PC-3 (cell line): ENCODE data around the gene RBM20. TPM values are rescaled to one million over a fixed set of nuclear protein-coding genes. Genes with fewer than 3 reads are reported as not detected.

ENCODE experiments used
- ATAC-seq: fragments of 200-7000 bp; cut with Tn5 transposase; 2 replicates; pipeline ENCODE4 v1.9.1; 2020; ENCODE audit warnings: mild to moderate bottlenecking, moderate library complexity
- BruUV-seq: library from RNA; stranded (reverse); fragments of 400-500 nt; replicated peaks from 2 replicates; lab custom pipeline; 2021; lab: Mats Ljungman, UMichigan
- CTCF ChIA-PET: fragments of 300-600 bp; sonication (Branson Sonifier 250); formaldehyde crosslinking; loops from one replicate; lab custom pipeline; 2022; ENCODE audit warnings: antibody characterized with exemption; lab: Charles Lee
- POLR2A ChIA-PET: fragments of 300-600 bp; sonication (Branson Sonifier 250); formaldehyde crosslinking; loops from one replicate; lab custom pipeline; 2022; ENCODE audit warnings: antibody characterized with exemption; ENCODE audit not compliant: unreplicated experiment; lab: Charles Lee
- DNase-seq: peaks from one replicate; pipeline ENCODE4 v3.0.0-alpha.2; 2015
- H2AFZ ChIP-seq: fragments of 300-600 bp; sonication (generic); 2 replicates; pipeline ENCODE4 v1.6.0; 2016; ENCODE audit warnings: antibody characterized with exemption, low read length
- H3F3A ChIP-seq: fragments of 300-600 bp; sonication (generic); one replicate; pipeline ENCODE4 v1.6.0; 2017; ENCODE audit warnings: antibody characterized with exemption, low read length, control low read depth, mild to moderate bottlenecking; ENCODE audit not compliant: unreplicated experiment
- H3K27ac ChIP-seq: fragments of 300-600 bp; sonication (generic); 2 replicates; pipeline ENCODE4 v1.5.1; 2016; ENCODE audit warnings: mild to moderate bottlenecking, low read length
- H3K27me3 ChIP-seq: fragments of 300-600 bp; sonication (generic); 2 replicates; pipeline ENCODE4 v1.6.1; 2016; ENCODE audit warnings: low read length, mixed read lengths
- H3K36me3 ChIP-seq: fragments of 300-600 bp; sonication (generic); 2 replicates; pipeline ENCODE4 v1.6.1; 2016; ENCODE audit warnings: low read depth, mixed run types, low read length, mixed read lengths
- H3K4me1 ChIP-seq: fragments of 300-600 bp; sonication (generic); 2 replicates; pipeline ENCODE4 v1.5.1; 2016; ENCODE audit warnings: low read length; ENCODE audit not compliant: insufficient read depth
- H3K4me2 ChIP-seq: fragments of 300-600 bp; sonication (generic); 2 replicates; pipeline ENCODE4 v1.6.0; 2016; ENCODE audit warnings: low read length
- H3K4me3 ChIP-seq: fragments of 300-600 bp; sonication (generic); 2 replicates; pipeline ENCODE4 v1.5.1; 2016; ENCODE audit warnings: mild to moderate bottlenecking, low read length, mixed read lengths
- H3K79me2 ChIP-seq: fragments of 300-600 bp; sonication (generic); 2 replicates; pipeline ENCODE4 v1.6.1; 2017; ENCODE audit warnings: low read length, mixed read lengths
- H3K9ac ChIP-seq: fragments of 300-600 bp; sonication (generic); 2 replicates; pipeline ENCODE4 v1.6.0; 2016; ENCODE audit warnings: mild to moderate bottlenecking, low read length
- H3K9me2 ChIP-seq: fragments of 300-600 bp; sonication (generic); replicated peaks from 2 replicates; pipeline ENCODE4 v1.6.1; 2016; ENCODE audit warnings: mixed run types, low read length, mixed read lengths
- H3K9me3 ChIP-seq: fragments of 300-600 bp; sonication (generic); 2 replicates; pipeline ENCODE4 v1.6.1; 2016; ENCODE audit warnings: low read length, mixed read lengths
- H4K20me1 ChIP-seq: fragments of 300-600 bp; sonication (generic); 2 replicates; pipeline ENCODE4 v1.6.1; 2016; ENCODE audit warnings: low read length, mixed read lengths
- EZH2 ChIP-seq: fragments of 300-600 bp; sonication (generic); IDR thresholded peaks from one replicate; pipeline ENCODE4 v1.6.1; 2017; ENCODE audit warnings: antibody characterized with exemption, mild to moderate bottlenecking, low read length; ENCODE audit not compliant: unreplicated experiment
- EZH2phosphoT487 ChIP-seq: fragments of 300-600 bp; sonication (generic); IDR thresholded peaks from 2 replicates; pipeline ENCODE4 v1.6.1; 2018; ENCODE audit warnings: mild to moderate bottlenecking, antibody characterized with exemption, low read length, borderline replicate concordance
- intact Hi-C: fragments of 100-400 bp; cut with micrococcal nuclease; formaldehyde crosslinking; loops from 2 replicates; pipeline ENCODE4 v1.9.0; 2023
- total RNA-seq: library from RNA; depleted of rRNA; stranded (reverse); fragments of >200 nt; gene quantifications from 2 replicates; pipeline ENCODE4 v1.2.3, GENCODE V29; 2014
- TF ChIP-seq, protein P1 (sequence below): fragments of 300-600 bp; sonication (generic); conservative IDR thresholded peaks from 2 replicates; pipeline ENCODE4 v1.5.1; 2017; ENCODE audit warnings: antibody characterized with exemption, low read depth, mild to moderate bottlenecking, low read length

RBM20 gene
- total RNA-seq, 1 experiment from 2014 or later: 0.40 TPM

GRCh38 chr10:110629680-110630191 lies 14.4 kb upstream of the RBM20 start:
- Histone ChIP-seq H3K27me3 (no peaks in the 10 kb centered on the region), H3K36me3 (no peaks in the 10 kb centered on the region), H3K4me1 (peaks cover 22% of the 10 kb centered on the region), H3K4me2 (peak overlapping the region; percentile 56), H3K9me2 (no peaks in the 10 kb centered on the region), H4K20me1 (no peaks in the 10 kb centered on the region), H3K79me2 (no peaks in the 10 kb centered on the region), H3K4me3 (no peak overlapping the region), H3F3A (peaks cover 5% of the 10 kb centered on the region), H2AFZ (no peak overlapping the region), H3K27ac (peak overlapping the region; percentile 80), H3K9me3 (no peaks in the 10 kb centered on the region), H3K9ac (no peak overlapping the region)
- intact Hi-C loops: loop anchor here (1.0 to 2.0 kb wide), 2 partner anchors 18 to 19 kb away; no protein-coding TSS in a partner anchor
- peak; percentile 98 for DNase-seq
- POLR2A ChIA-PET: no interaction called here
- CTCF ChIA-PET: interaction anchor here (0.6 to 0.7 kb wide), 3 partner anchors 42 to 117 kb away, joined by 3 to 4 read pairs (median 3); no protein-coding TSS in a partner anchor
- ATAC-seq: peak; percentile 97
- BruUV-seq: no TSS peak
- TF ChIP-seq EZH2phosphoT487 (no peak), EZH2 (no peak)
- TF ChIP-seq, protein P1, sequence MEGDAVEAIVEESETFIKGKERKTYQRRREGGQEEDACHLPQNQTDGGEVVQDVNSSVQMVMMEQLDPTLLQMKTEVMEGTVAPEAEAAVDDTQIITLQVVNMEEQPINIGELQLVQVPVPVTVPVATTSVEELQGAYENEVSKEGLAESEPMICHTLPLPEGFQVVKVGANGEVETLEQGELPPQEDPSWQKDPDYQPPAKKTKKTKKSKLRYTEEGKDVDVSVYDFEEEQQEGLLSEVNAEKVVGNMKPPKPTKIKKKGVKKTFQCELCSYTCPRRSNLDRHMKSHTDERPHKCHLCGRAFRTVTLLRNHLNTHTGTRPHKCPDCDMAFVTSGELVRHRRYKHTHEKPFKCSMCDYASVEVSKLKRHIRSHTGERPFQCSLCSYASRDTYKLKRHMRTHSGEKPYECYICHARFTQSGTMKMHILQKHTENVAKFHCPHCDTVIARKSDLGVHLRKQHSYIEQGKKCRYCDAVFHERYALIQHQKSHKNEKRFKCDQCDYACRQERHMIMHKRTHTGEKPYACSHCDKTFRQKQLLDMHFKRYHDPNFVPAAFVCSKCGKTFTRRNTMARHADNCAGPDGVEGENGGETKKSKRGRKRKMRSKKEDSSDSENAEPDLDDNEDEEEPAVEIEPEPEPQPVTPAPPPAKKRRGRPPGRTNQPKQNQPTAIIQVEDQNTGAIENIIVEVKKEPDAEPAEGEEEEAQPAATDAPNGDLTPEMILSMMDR: no peak

- DNase-seq (no peak), ATAC-seq (no peak)
- Histone ChIP-seq H3K4me3 (no peak overlapping the region), H3K79me2 (no peaks in the 10 kb centered on the region), H3K27me3 (no peaks in the 10 kb centered on the region), H3K27ac (no peak overlapping the region), H3F3A (peaks cover 5% of the 10 kb centered on the region), H2AFZ (no peak overlapping the region), H3K4me1 (peaks cover 27% of the 10 kb centered on the region), H3K4me2 (no peak overlapping the region), H3K9me3 (no peaks in the 10 kb centered on the region), H3K9me2 (no peaks in the 10 kb centered on the region), H4K20me1 (no peaks in the 10 kb centered on the region), H3K36me3 (no peaks in the 10 kb centered on the region), H3K9ac (no peak overlapping the region)
- TF ChIP-seq EZH2phosphoT487: no peak
- TF ChIP-seq, protein P1: no peak
- TF ChIP-seq EZH2: no peak
- intact Hi-C loops: no loop called here
- ChIA-PET POLR2A (no interaction called here), CTCF (no interaction called here)
- BruUV-seq: no TSS peak
Observed at GRCh38 chr10:110631934-110632333, 12.2 kb upstream of the RBM20 start.

DNA sequence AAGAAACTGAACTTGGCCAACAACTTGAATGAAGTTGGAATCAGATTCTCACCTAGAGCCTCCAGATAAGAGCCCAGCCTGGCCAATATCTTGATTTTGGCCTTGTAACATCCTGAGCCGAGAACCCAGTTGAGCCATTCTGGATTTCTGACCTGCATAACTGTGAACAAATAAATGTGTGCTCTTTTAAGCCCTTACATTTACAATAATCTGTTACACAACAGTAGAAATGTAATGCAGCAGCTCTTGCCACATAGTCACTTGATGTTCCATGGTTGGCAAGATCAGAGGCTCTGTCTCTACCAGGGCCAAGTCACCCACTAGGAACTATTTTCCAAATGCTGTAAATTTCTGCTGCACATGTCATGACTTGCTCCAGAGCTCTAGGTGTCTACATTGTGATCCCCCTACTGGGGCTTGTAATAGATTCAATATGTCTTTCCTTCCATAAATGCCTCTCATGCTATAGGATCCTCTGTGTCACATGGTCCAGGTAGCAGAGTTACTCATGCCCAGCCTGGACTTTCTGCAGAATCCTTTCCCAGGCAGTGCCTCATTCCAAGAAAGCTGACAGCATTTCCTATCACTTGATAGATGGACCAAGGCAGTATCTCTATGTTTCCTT lies 11.4 kb upstream of the RBM20 start:
- H3K27ac ChIP-seq: no peak overlapping the region
- CTCF ChIA-PET: no interaction called here
- no peak for DNase-seq

More for the DNA sequence above, 11.4 kb upstream of the RBM20 start:
- Histone ChIP-seq H3K4me3 (no peak overlapping the region), H3K79me2 (no peaks in the 10 kb centered on the region), H4K20me1 (no peaks in the 10 kb centered on the region), H3K9me2 (no peaks in the 10 kb centered on the region), H3K36me3 (no peaks in the 10 kb centered on the region), H3K27me3 (no peaks in the 10 kb centered on the region), H3K9ac (no peak overlapping the region), H2AFZ (no peak overlapping the region), H3K4me2 (no peak overlapping the region), H3F3A (peaks cover 5% of the 10 kb centered on the region), H3K9me3 (no peaks in the 10 kb centered on the region), H3K4me1 (peaks cover 27% of the 10 kb centered on the region)
- TF ChIP-seq EZH2 (no peak), EZH2phosphoT487 (no peak)
- TF ChIP-seq, protein P1: no peak
- POLR2A ChIA-PET: interaction anchor here (0.5 kb wide), 1 partner anchor 30 kb away, joined by 3 read pairs; no protein-coding TSS in a partner anchor
- no peak for ATAC-seq
- no TSS peak for BruUV-seq
- intact Hi-C loops: no loop called here
